Fibroblast of lung (primary cell): ENCODE results near the gene HES3. TPM values are rescaled to one million over a fixed set of nuclear protein-coding genes. Genes with fewer than 3 reads are reported as not detected.

Source experiments
- DNase-seq, 2 donors: peaks; one replicate each; pipeline versions ENCODE4 v3.0.0 to v3.0.0-alpha.2; 2010; ENCODE audit warnings: low read depth in 2 of 2
- H2AFZ ChIP-seq: 2 replicates; pipeline ENCODE4 v1.5.1; 2012; ENCODE audit warnings: low read length, control low read depth, inconsistent platforms
- H3K27ac ChIP-seq: 2 replicates; pipeline ENCODE4 v1.5.1; 2011; ENCODE audit warnings: low read length, control low read depth; ENCODE audit not compliant: insufficient read depth
- H3K27me3 ChIP-seq: 2 replicates; pipeline ENCODE4 v1.5.1; 2011; ENCODE audit warnings: mild to moderate bottlenecking, low read length; ENCODE audit not compliant: control insufficient read depth, insufficient read depth
- H3K36me3 ChIP-seq: 2 replicates; pipeline ENCODE4 v1.5.1; 2011; ENCODE audit warnings: low read length; ENCODE audit not compliant: control insufficient read depth, insufficient read depth
- H3K4me1 ChIP-seq: 2 replicates; pipeline ENCODE4 v1.5.1; 2011; ENCODE audit warnings: low read length; ENCODE audit not compliant: control insufficient read depth, insufficient read depth; ENCODE audit errors: extremely low read depth
- H3K4me2 ChIP-seq: 2 replicates; pipeline ENCODE4 v1.5.1; 2011; ENCODE audit warnings: low read length, control low read depth; ENCODE audit not compliant: insufficient read depth; ENCODE audit errors: extremely low read depth
- H3K4me3 ChIP-seq, 4 experiments: fragments of 200-600 bp in 1 of 4; sonication (generic) in 1 of 4; replicated peaks in 1 of 4; 2 replicates each; pipeline ENCODE4 v1.5.1; 2011 to 2016; ENCODE audit warnings: low read length in 4 of 4, low read depth in 3 of 4, mild to moderate bottlenecking in 3 of 4, control low read depth in 2 of 4, inconsistent platforms in 1 of 4, mixed read lengths in 1 of 4; ENCODE audit not compliant: insufficient read depth in 1 of 4; ENCODE audit errors: control extremely low read depth in 1 of 4
- H3K79me2 ChIP-seq: 2 replicates; pipeline ENCODE4 v1.5.1; 2012; ENCODE audit warnings: mild to moderate bottlenecking, low read length, inconsistent platforms; ENCODE audit not compliant: control insufficient read depth, insufficient read depth
- H3K9ac ChIP-seq: 2 replicates; pipeline ENCODE4 v1.5.1; 2011; ENCODE audit warnings: mild to moderate bottlenecking, low read length, control low read depth; ENCODE audit not compliant: insufficient read depth
- H3K9me3 ChIP-seq: 2 replicates; pipeline ENCODE4 v1.5.1; 2012; ENCODE audit warnings: low read depth, low read length; ENCODE audit not compliant: control insufficient read depth, insufficient read depth
- H4K20me1 ChIP-seq: 2 replicates; pipeline ENCODE4 v1.5.1; 2011; ENCODE audit warnings: low read length; ENCODE audit not compliant: control insufficient read depth, insufficient read depth; ENCODE audit errors: extremely low read depth
- CTCF ChIP-seq, 2 donors: IDR thresholded peaks in 1 of 2; conservative IDR thresholded peaks in 1 of 2; 1 replicate in 1 of 2; 2 replicates in 1 of 2; pipeline ENCODE4 v1.5.1; 2011 to 2012; ENCODE audit warnings: low read length in 2 of 2, control low read depth in 1 of 2, inconsistent platforms in 1 of 2, low read depth in 1 of 2, mild to moderate bottlenecking in 1 of 2
- EZH2 ChIP-seq: IDR thresholded peaks from 2 replicates; pipeline ENCODE4 v1.5.1; 2012; ENCODE audit warnings: low read length, control low read depth, mild to moderate bottlenecking; ENCODE audit errors: missing control alignments
- polyA plus RNA-seq, 2 donors: library from polyadenylated mRNA; depleted of rRNA in 1 of 2; stranded (reverse) in 1 of 2; unstranded in 1 of 2; fragments of >200 nt; gene quantifications; 2 replicates each; pipeline ENCODE4 v1.2.1, GENCODE V29; 2011 to 2012; ENCODE audit warnings: missing spikeins in 1 of 2
- total RNA-seq: library from RNA; depleted of rRNA; stranded (reverse); fragments of >200 nt; gene quantifications from 2 replicates; pipeline ENCODE4 v1.2.1, GENCODE V29; 2014

The HES3 gene
- total and polyA plus RNA-seq, 2 donors (not counting 1 experiment from before 2014, with no cell fraction given) = not detected

- H3K4me1 ChIP-seq = peaks cover 22% of the 10 kb centered on the region
These were observed 23.8 kb downstream of the HES3 start for GRCh38 chr1:6267686-6268322.

GRCh38 chr1:6268415-6268814 lies 24.4 kb downstream of the HES3 start:
- no peaks in the 10 kb centered on the region for H3K36me3 ChIP-seq
- H3K9me3 ChIP-seq = no peaks in the 10 kb centered on the region
- TF ChIP-seq CTCF (conservative IDR thresholded peaks at IDR 0.05 in 1 of 2, IDR thresholded peaks at IDR 0.05 in 1 of 2; ENCODE audit: low read depth in 1 of 2, low read length in 2 of 2) = peak in 1 of 2 donors; percentile 9
- no peak for TF ChIP-seq EZH2
- H3K27ac ChIP-seq = no peak overlapping the region
- H3K4me3 ChIP-seq = no peak overlapping the region
- no peak for DNase-seq
- H2AFZ ChIP-seq = no peak overlapping the region
- no peak overlapping the region for H3K9ac ChIP-seq
- H3K4me1 ChIP-seq = peaks cover 19% of the 10 kb centered on the region
- no peaks in the 10 kb centered on the region for H3K79me2 ChIP-seq
- H4K20me1 ChIP-seq = no peaks in the 10 kb centered on the region
- H3K4me2 ChIP-seq = no peak overlapping the region
- no peaks in the 10 kb centered on the region for H3K27me3 ChIP-seq

More at GRCh38 chr1:6267686-6268322, 23.8 kb downstream of the HES3 start:
- peak overlapping the region; percentile 15 for H3K4me2 ChIP-seq
- H3K36me3 ChIP-seq = no peaks in the 10 kb centered on the region
- TF ChIP-seq CTCF (conservative IDR thresholded peaks at IDR 0.05 in 1 of 2, IDR thresholded peaks at IDR 0.05 in 1 of 2; ENCODE audit: low read depth in 1 of 2, low read length in 2 of 2) (no peak), EZH2 (no peak)
- H3K4me3 ChIP-seq = no peak overlapping the region
- H2AFZ ChIP-seq = no peak overlapping the region
- no peak overlapping the region for H3K27ac ChIP-seq
- H3K9ac ChIP-seq = no peak overlapping the region
- H4K20me1 ChIP-seq = no peaks in the 10 kb centered on the region
- H3K79me2 ChIP-seq = no peaks in the 10 kb centered on the region
- H3K9me3 ChIP-seq = no peaks in the 10 kb centered on the region
- peak in 1 of 2 donors; percentile 61 for DNase-seq
- no peaks in the 10 kb centered on the region for H3K27me3 ChIP-seq

GRCh38 chr1:6269296-6269695 lies 25.3 kb downstream of the HES3 start:
- no peaks in the 10 kb centered on the region for H3K79me2 ChIP-seq
- H3K36me3 ChIP-seq = no peaks in the 10 kb centered on the region
- no peak for DNase-seq
- no peaks in the 10 kb centered on the region for H3K9me3 ChIP-seq
- no peak overlapping the region for H3K9ac ChIP-seq
- no peak overlapping the region for H2AFZ ChIP-seq
- no peak overlapping the region for H3K27ac ChIP-seq
- H3K4me3 ChIP-seq = no peak overlapping the region
- H4K20me1 ChIP-seq = no peaks in the 10 kb centered on the region
- TF ChIP-seq CTCF (conservative IDR thresholded peaks at IDR 0.05 in 1 of 2, IDR thresholded peaks at IDR 0.05 in 1 of 2; ENCODE audit: low read depth in 1 of 2, low read length in 2 of 2) (no peak), EZH2 (no peak)
- H3K4me1 ChIP-seq = peaks cover 12% of the 10 kb centered on the region
- H3K4me2 ChIP-seq = no peak overlapping the region
- no peaks in the 10 kb centered on the region for H3K27me3 ChIP-seq
